IMR-90 (cell line): ENCODE data around the gene ATF6B. TPM values are rescaled to one million over a fixed set of nuclear protein-coding genes. Genes with fewer than 3 reads are reported as not detected.
A peak's percentile ranks its signal among the peaks of the same experiment; 100 is the strongest.

Source experiments
- ATAC-seq: fragments of 200-7000 bp; cut with Tn5 transposase; 2 replicates; pipeline ENCODE4 v1.9.1; 2020; ENCODE audit warnings: low read depth, mild to moderate bottlenecking, moderate library complexity
- BruUV-seq: library from RNA; stranded (reverse); fragments of 400-500 nt; replicated peaks from 2 replicates; lab custom pipeline; 2021; lab: Mats Ljungman, UMichigan
- CTCF ChIA-PET: fragments of 300-600 bp; formaldehyde crosslinking; extraction: SDS; loops from one replicate; lab custom pipeline; 2021; ENCODE audit warnings: antibody characterized with exemption; lab: Yijun Ruan, JAX
- POLR2A ChIA-PET: fragments of 300-600 bp; sonication (Branson Sonifier 250); formaldehyde crosslinking; loops from one replicate; lab custom pipeline; 2022; ENCODE audit warnings: antibody characterized with exemption; ENCODE audit not compliant: unreplicated experiment; lab: Charles Lee
- DNase-seq: peaks from one replicate; pipeline ENCODE4 v3.0.0; 2013
- H2AFZ ChIP-seq: replicated peaks from 2 replicates; pipeline ENCODE3; 2013; ENCODE audit warnings: low read length, mild to moderate bottlenecking; ENCODE audit not compliant: poor library complexity
- H2AK5ac ChIP-seq: 2 replicates; pipeline ENCODE4 v1.6.1; 2013; ENCODE audit warnings: low read depth, low read length, inconsistent platforms
- H2AK9ac ChIP-seq: replicated peaks from 2 replicates; pipeline ENCODE3; 2013; ENCODE audit warnings: mild to moderate bottlenecking, low read depth, low read length, moderate library complexity; ENCODE audit not compliant: poor library complexity
- H2BK120ac ChIP-seq: 2 replicates; pipeline ENCODE4 v1.6.1; 2013; ENCODE audit warnings: low read depth, low read length, inconsistent platforms
- H2BK15ac ChIP-seq: 3 replicates; pipeline ENCODE4 v1.6.1; 2013; ENCODE audit warnings: low read depth, low read length, inconsistent platforms
- H2BK20ac ChIP-seq: 2 replicates; pipeline ENCODE4 v1.6.1; 2013; ENCODE audit warnings: low read depth, mild to moderate bottlenecking, inconsistent platforms, low read length, moderate library complexity
- H2BK5ac ChIP-seq: 2 replicates; pipeline ENCODE4 v1.6.1; 2013; ENCODE audit warnings: mild to moderate bottlenecking, low read depth, low read length, inconsistent platforms; ENCODE audit not compliant: poor library complexity, severe bottlenecking
- H3K14ac ChIP-seq: replicated peaks from 2 replicates; pipeline ENCODE4 v1.6.1; 2013; ENCODE audit warnings: low read depth, low read length, inconsistent platforms
- H3K18ac ChIP-seq: 2 replicates; pipeline ENCODE4 v1.6.1; 2013; ENCODE audit warnings: low read depth, low read length, control low read depth
- H3K23ac ChIP-seq: 2 replicates; pipeline ENCODE4 v1.6.1; 2013; ENCODE audit warnings: low read depth, low read length, inconsistent platforms
- H3K27ac ChIP-seq: 2 replicates; pipeline ENCODE4 v1.5.1; 2013; ENCODE audit warnings: mild to moderate bottlenecking, control low read depth, low read length; ENCODE audit not compliant: insufficient read depth
- H3K27me3 ChIP-seq: 2 replicates; pipeline ENCODE4 v1.6.1; 2013; ENCODE audit warnings: low read length; ENCODE audit not compliant: control insufficient read depth, insufficient read depth
- H3K36me3 ChIP-seq: 2 replicates; pipeline ENCODE4 v1.6.1; 2013; ENCODE audit warnings: low read length, mixed read lengths; ENCODE audit not compliant: control insufficient read depth, insufficient read depth
- H3K4ac ChIP-seq: 2 replicates; pipeline ENCODE4 v1.6.1; 2013; ENCODE audit warnings: low read depth, low read length, inconsistent platforms
- H3K4me1 ChIP-seq: 2 replicates; pipeline ENCODE4 v1.6.1; 2013; ENCODE audit warnings: low read length, mixed read lengths; ENCODE audit not compliant: control insufficient read depth, insufficient read depth
- H3K4me2 ChIP-seq: 2 replicates; pipeline ENCODE4 v1.6.1; 2013; ENCODE audit warnings: low read depth, mild to moderate bottlenecking, control low read depth, low read length, moderate library complexity
- H3K4me3 ChIP-seq: 2 replicates; pipeline ENCODE4 v1.5.1; 2013; ENCODE audit warnings: low read depth, mild to moderate bottlenecking, control low read depth, low read length, moderate library complexity; ENCODE audit not compliant: insufficient read depth
- H3K56ac ChIP-seq: 2 replicates; pipeline ENCODE4 v1.6.1; 2013; ENCODE audit warnings: low read length, inconsistent platforms; ENCODE audit not compliant: insufficient read depth; ENCODE audit errors: extremely low read depth
- H3K79me1 ChIP-seq, 2 experiments: 2 replicates each; pipeline ENCODE4 v1.6.1; 2013; ENCODE audit warnings: low read length in 2 of 2, inconsistent platforms in 1 of 2, low read depth in 1 of 2
- H3K9ac ChIP-seq: 2 replicates; pipeline ENCODE4 v1.6.1; 2013; ENCODE audit warnings: low read depth, low read length, control low read depth
- H3K9me1 ChIP-seq: 2 replicates; pipeline ENCODE4 v1.6.1; 2013; ENCODE audit warnings: low read length, inconsistent platforms; ENCODE audit not compliant: insufficient read depth
- H3K9me3 ChIP-seq: 2 replicates; pipeline ENCODE4 v1.6.1; 2013; ENCODE audit warnings: low read length; ENCODE audit not compliant: control insufficient read depth, insufficient read depth
- H4K20me1 ChIP-seq: 2 replicates; pipeline ENCODE4 v1.6.1; 2013; ENCODE audit warnings: low read length, inconsistent platforms; ENCODE audit not compliant: insufficient read depth
- H4K5ac ChIP-seq: 2 replicates; pipeline ENCODE4 v1.6.1; 2013; ENCODE audit warnings: mild to moderate bottlenecking, low read depth, low read length, control low read depth
- H4K8ac ChIP-seq, 2 experiments: 2 replicates each; pipeline ENCODE4 v1.6.1; 2013; ENCODE audit warnings: low read depth in 2 of 2, low read length in 2 of 2, control low read depth in 1 of 2, inconsistent platforms in 1 of 2
- H4K91ac ChIP-seq: 2 replicates; pipeline ENCODE4 v1.6.1; 2013; ENCODE audit warnings: low read depth, low read length, inconsistent platforms; ENCODE audit not compliant: insufficient read depth
- MXI1 ChIP-seq: IDR thresholded peaks from 2 replicates; pipeline ENCODE4 v1.6.1; 2012; ENCODE audit warnings: low read depth, mild to moderate bottlenecking, low read length, moderate library complexity, borderline replicate concordance
- POLR2A ChIP-seq: IDR thresholded peaks from 2 replicates; pipeline ENCODE4 v1.6.1; 2012; ENCODE audit warnings: mild to moderate bottlenecking, low read depth, low read length
- RCOR1 ChIP-seq: IDR thresholded peaks from 2 replicates; pipeline ENCODE4 v1.6.1; 2012; ENCODE audit warnings: mild to moderate bottlenecking, low read length, improper control_type of control experiment; ENCODE audit not compliant: insufficient replicate concordance
- WGBS, 2 experiments: methylation state at CpG; one replicate each; pipeline versions ENCODE4 v1.1.5 to v1.1.7; 2013; ENCODE audit warnings: missing lambda C conversion rate in 2 of 2; ENCODE audit not compliant: insufficient read length in 1 of 2; ENCODE audit errors: extremely low coverage in 2 of 2; 5-methylcytosine and 5-hydroxymethylcytosine counted together
- dilution Hi-C: fragments of 300-500 bp; cut with HindIII; formaldehyde crosslinking; loops from one replicate; pipeline ENCODE4 v1.14.3; 2018; ENCODE audit warnings: low sequenced_read_pairs; ENCODE audit not compliant: unreplicated experiment
- in situ Hi-C: fragments of 300-500 bp; cut with MboI; formaldehyde crosslinking; loops from 3 replicates; pipeline ENCODE4 v1.14.3; 2019; ENCODE audit warnings: low sequenced_read_pairs, inconsistent platforms, mixed read lengths
- intact Hi-C: fragments of 100-400 bp; cut with micrococcal nuclease; formaldehyde crosslinking; loops from 2 replicates; pipeline ENCODE4 v1.10.0; 2022
- polyA plus RNA-seq, 3 experiments: library from polyadenylated mRNA; depleted of rRNA; stranded (reverse); fragments of >200 nt; gene quantifications; 2 replicates each; pipeline ENCODE4 v1.2.3, GENCODE V29; 2012; ENCODE audit warnings: low replicate concordance in 1 of 3
- total RNA-seq: library from RNA; depleted of rRNA; stranded (reverse); fragments of >200 nt; gene quantifications from 2 replicates; pipeline ENCODE4 v1.2.3, GENCODE V29; 2012

ATF6B gene
- total and polyA plus RNA-seq, 2 of the 4 experiments (the other 2 are of a cell fraction): 7.9 to 69.6 TPM

- ATAC-seq: peak; percentile 71
- H3K4ac ChIP-seq: no peak overlapping the region
- no peaks in the 10 kb centered on the region for H4K20me1 ChIP-seq
- H3K4me2 ChIP-seq: no peak overlapping the region
- no peak overlapping the region for H3K56ac ChIP-seq
- H3K27ac ChIP-seq: no peak overlapping the region
- H3K79me1 ChIP-seq: no peaks in the 10 kb centered on the region
- WGBS, 2 experiments: no CpG with 5 or more reads among the region's 4 CpGs
- no TSS peak for BruUV-seq
- H2AFZ ChIP-seq: no peak overlapping the region
- no peak overlapping the region for H2AK9ac ChIP-seq
- no peak overlapping the region for H2AK5ac ChIP-seq
- H3K9me1 ChIP-seq: peaks cover 3% of the 10 kb centered on the region; the same call in 1 of the 2 replicates
- peaks cover under 1% of the 10 kb centered on the region; the same call in 1 of the 2 replicates for H3K36me3 ChIP-seq
- H3K9me3 ChIP-seq: no peaks in the 10 kb centered on the region
- ChIA-PET CTCF (interaction anchor here (0.7 kb wide), 1 partner anchor 9 kb away, joined by 3 read pairs; no protein-coding TSS in a partner anchor), POLR2A (no interaction called here)
- no peak overlapping the region for H4K91ac ChIP-seq
- H3K9ac ChIP-seq: no peak overlapping the region
- TF ChIP-seq RCOR1 (peak; percentile 49), POLR2A (no peak), MXI1 (0 out of 2 replicates have a peak, but pooled peaks have one; percentile 36)
- intact Hi-C loops: no loop called here
- H3K27me3 ChIP-seq: peaks cover 32% of the 10 kb centered on the region
- H4K5ac ChIP-seq: no peak overlapping the region
- H2BK5ac ChIP-seq: no peak overlapping the region
- H3K4me3 ChIP-seq: no peak overlapping the region
- H3K23ac ChIP-seq: no peak overlapping the region
- H2BK15ac ChIP-seq: no peak overlapping the region
- in situ Hi-C loops: no loop called here
- H3K4me1 ChIP-seq: peaks cover 21% of the 10 kb centered on the region
- no peak overlapping the region for H4K8ac ChIP-seq
- no peak overlapping the region for H2BK20ac ChIP-seq
- H3K14ac ChIP-seq: no peak overlapping the region
- H2BK120ac ChIP-seq: no peak overlapping the region
- peak; percentile 36 for DNase-seq
- dilution Hi-C loops: no loop called here
- H3K18ac ChIP-seq: no peak overlapping the region
Observed at GRCh38 chr6:32105433-32105832, 22.6 kb downstream of the ATF6B start.
